Limb (tissue), 2 donors: ENCODE data around the gene MAP2K2.
"Not testable (repeated sequence)": the region's sequence is repeated elsewhere in the genome, so short reads cannot be mapped to it uniquely, and the experiment has no call there.

Experiments used
- DNase-seq, 2 donors: peaks; one replicate each; pipeline ENCODE4 v3.0.0-alpha.2; 2016; ENCODE audit errors: extremely low spot score in 2 of 2

Gene MAP2K2

DNA sequence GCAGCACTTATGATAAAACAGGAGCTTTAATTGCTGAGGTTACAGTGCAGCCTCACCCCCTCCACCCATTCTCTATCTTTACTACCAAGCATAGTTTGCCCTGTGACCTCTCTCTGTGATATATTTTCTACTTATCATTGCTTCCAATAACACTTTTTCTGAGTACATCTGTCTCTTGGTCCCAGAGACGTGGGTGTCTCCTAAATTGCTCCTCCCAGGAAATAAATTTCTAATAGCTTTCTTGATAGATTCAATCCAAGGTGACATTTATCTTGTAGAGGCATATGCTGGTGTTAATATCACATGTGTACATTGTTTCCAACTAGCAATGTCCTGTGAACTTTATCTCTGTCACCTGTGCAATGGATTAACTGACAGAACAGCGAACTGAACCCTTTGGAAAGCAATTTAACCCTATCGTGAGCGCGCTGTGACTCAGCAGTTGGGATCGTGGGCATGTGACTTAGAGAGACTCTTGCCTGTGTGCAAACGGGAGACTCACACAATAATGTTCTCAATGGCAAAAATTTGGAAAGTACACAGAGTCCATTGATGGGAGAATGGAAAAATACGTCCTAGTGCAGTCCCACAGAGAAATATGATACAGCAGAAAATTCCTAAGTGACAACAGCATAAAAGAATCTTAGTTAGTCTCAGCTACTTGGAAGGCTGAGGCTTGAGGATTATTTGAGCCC lies 7.0 kb upstream of the MAP2K2 start:
- DNase-seq, result peak in 1 of 2 donors; percentile 32

DNA sequence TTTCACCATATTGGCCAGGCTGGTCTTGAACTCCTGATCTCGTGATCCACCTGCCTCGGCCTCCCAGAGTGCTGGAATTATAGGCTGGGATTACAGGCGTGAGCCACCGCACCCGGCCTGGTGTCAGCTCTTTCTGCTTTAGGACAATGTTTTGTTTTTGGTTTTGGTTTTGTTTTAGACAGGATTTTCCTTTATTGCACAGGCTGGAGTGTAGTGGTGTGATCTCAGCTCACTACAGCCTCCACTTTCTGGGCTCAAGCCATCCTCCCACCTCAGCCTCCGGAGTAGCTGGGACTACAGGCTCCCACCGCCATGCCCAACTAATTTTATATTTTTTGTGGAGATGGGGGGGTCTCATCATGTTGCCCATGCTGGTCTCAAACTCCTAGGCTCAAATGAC lies 5.1 kb upstream of the MAP2K2 start:
- not testable (repeated sequence) for DNase-seq

DNA sequence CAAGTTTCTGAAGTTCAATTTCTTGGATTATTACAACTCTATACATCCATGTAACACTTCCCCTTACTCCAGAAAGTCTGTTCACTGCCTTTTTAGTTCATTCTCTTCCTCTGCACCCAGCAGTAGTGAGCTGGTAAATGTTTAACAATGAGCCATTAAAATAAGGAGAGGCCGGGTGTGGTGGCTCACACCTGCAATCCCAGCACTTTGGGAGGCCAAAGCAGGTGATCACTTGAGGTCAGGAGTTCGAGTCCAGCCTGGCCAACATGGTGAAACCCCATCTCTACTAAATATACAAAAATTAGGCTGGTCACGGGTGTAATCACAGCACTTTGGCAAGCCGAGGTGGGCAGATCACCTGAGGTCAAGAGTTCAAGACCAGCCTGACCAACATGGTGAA lies 3.4 kb upstream of the MAP2K2 start:
- not testable (repeated sequence) for DNase-seq

DNA sequence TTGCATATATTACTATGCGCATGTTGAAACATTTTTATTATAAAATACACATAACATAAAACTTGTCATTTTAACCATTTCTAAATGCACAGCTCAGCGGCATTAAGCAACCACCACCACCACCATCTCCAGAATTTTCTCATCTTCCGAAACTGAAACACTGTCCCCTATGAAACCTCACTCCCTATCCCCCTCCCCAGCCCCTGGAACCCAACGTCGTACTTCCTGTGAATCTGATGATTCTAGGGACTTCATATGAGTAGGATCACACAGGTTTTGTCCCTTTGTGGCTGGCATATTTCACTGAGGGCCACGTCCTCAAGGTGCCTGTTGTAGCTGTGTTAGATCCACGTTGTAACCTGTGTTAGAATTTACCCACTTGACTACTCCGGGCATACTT lies 716 bp upstream of the MAP2K2 start:
- DNase-seq, result no peak

DNA sequence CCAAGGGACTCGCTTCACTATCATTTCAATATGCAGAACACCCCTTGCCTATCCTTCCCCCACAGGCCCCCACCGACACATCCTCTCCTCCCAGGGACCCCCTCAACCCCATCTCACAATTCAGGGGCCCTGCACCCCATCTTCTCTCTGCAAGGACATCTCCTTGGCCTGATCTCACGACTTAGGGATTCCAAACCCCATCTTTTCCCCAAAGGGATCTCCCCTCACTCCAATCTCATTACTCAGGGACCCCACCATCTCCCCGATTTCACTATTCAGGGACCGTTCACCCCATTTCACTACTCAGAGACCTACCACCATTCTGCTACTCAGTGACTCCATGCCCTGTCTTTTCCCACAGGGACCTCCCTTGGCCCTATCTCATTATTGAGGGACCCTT lies 1.4 kb downstream of the MAP2K2 start:
- DNase-seq, result no peak

DNA sequence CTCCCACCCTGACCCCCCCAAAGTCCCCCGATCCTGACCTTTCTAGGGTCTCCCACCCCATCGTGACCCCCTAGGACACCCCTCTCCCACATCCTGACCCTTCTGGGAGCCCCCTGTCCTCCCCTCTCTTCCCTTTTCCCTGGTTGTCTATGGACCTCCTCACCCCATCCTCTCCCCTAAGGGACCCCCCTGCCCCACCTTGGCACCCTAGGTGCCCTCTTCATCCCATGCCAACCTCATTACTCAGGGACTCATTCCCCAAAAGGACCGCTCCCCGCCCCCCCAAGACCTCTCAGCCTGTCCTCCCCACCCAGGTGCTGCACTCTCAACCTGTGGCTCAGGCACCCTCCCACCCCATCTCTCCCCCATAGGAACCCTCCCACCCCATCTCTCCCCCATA lies 2.1 kb downstream of the MAP2K2 start:
- DNase-seq, result no peak

DNA sequence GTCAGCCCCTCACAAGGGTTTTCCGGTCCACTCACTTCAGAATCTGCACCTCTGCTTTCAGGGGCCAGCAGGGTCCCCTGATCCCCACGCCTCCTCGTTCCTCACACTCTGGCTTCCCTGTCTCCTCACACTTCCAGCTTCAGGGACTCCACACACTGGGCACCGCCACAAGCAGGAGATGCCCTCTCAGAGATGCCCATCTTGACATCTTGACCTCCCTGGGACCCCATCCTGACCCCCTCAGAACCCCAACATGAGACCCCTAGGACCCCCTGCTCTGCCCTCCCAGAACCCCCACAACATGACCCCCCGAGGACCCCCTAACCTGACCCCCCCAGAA lies 2.7 kb downstream of the MAP2K2 start:
- DNase-seq, result no peak

DNA sequence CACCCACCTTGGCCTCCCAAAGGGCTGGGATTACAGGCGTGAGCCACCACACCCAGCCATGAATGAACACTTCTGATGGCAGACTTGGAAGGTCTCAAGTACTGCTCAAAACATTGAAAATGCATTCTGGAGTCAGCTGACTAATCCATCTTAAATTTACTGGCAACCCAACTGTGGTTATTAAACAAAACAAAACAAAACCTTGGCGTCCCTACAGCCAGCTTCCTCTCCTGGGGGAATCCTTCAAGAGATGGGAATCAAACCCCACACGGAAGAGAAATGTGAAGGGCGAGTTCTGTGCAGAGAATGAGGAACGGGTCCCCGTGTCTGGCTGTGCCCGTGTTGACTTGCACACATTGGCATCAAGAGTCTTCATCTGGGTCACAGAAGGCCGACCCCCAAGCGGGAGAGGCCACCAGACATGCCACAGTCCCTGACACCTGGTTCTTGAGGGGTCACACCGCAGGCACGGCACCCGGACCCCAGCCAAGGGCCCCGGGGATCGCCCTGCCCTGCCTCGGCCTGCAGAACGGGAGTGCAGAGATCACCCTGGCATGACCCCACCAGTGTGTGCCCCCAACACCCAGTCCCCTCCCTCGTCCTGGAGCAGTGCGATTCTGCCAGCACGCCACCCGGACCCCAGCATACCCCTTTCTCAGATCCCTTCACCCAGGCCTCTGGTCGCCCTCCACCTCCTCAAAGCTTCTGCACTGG lies 3.2 kb downstream of the MAP2K2 start:
- DNase-seq, result no peak

DNA sequence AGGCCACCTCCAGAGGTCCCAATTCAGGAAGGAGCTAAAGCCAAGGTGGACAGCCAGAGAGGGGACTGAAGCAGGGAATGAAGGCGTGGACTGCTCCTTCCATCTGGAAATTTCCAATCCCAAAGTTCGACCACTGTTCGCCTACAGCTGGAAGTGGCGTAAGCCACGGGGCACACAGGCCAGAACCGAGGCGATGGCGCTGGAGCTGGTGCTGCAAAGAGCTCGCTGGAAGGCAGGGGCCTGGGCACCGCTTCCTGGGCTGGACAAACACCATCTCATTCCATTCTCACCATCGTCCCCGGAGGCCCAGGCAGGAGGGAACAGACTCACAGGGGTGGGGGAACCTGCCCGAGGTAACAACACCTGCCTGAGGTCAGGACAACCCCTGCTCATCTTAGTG lies 4.2 kb downstream of the MAP2K2 start:
- DNase-seq, result no peak

DNA sequence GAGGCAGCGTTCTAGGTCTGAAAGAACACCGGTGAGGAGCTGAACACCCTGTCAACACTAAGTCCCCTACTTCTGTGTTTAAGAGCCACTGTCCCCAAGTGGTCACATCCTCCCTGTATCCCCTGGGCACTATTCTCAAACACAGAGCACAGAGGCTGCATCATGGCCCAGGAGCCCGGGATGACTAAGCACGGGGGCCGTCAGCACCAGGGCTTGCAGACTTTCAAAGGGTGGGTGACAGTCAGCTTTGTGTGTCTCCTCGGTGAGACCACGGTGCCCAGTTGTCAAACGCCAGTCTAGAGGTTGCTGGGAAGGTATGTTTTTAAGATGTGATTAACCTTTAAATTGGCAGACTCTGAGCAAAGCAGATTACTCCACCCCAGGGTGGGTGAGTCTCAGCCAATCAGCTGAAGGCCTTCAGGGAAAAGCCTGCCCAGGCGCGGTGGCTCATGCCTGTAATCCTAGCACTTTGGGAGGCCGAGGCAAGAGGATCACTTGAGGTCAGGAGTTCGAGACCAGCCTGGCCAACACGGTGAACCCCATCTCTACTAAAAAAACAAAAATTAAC lies 8.0 kb downstream of the MAP2K2 start:
- DNase-seq, result no peak

DNA sequence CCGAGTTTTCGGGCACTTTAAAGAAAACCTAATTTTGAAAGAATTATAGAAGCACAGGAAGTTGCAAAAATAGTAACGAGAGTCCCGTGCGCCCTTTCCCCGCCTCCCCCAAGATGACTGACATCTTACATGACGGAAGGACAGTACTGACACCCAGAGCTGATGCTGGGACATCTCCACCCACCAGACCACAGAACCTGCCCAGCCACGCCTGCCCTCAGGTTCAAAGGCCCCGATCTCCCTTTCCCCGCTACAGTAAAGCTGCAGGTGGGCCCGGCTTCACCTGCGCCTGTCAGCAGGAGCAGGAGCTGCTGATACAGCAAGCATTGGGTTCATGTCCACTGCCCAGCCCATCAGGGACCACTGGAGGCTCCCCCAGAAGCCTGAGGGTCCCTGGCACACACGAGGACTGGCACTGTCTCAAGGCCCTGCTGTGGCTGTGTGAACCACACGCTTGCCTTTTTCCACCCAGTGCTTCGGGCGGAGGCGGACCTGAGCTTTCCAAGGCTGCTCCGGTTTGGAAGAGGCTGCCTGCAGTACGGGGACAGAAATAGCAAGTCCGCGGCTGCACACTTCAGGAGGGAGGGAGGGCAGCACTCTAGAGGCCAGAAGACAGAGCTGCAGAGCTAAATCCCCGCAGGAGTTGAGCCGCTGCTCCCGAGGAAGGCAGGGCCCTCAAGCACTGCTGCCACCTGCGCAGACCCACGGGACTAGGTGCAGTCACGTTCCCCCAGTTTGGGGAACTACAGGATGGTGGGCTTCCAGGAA lies 8.7 kb downstream of the MAP2K2 start:
- no peak for DNase-seq

DNA sequence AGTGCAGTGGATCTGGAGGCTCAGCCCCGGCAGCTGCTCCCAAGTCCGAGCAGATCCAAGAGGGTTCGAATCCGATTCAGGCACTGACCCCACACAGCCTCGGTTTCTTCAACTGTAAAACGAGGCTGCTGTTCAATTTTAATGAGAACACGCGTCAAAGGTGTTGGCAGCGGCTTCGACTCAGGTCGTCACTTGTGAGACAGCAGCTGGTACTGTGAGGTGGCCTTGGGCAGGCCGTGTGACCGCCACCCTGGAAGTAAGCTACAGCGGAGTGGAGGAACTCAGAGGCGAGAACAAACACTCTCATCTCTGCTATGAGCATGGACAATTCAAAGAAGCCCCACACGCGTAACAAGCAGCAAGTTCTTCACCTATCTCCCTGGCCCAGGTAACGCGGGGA lies 9.7 kb downstream of the MAP2K2 start:
- no peak for DNase-seq

DNA sequence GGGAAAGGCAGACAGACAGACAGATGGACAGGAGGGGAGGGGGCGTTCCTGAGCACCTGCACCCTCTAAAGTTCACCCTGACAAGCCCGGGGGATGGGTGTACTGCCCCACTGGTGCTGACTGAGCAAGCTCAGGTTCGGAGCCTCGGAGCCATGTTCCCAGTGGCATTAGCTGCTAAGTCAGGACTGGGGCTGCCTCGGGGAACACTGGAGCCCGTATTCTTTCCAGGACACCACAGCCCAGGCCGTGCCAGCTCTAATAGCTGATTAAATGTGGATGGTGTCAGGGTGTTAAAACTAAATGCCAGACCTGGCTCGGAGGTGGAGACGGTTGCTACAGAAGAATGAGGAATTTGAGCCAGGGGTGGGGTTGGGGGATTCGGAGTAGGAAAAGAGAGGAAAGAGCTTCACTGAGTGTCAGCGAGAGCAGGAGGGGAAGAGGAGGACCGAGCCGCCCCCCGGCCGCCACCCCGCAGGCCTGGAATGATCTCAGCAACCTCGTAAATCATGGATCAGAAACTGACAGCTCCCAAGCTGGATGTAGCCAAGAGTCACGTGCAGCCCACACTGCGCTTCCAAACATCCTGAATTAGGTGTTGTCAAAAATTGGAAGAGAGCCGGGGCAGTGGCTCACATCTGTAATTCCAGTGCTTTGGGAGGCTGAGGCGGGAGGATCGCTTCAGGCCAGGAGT lies 10.4 kb downstream of the MAP2K2 start:
- no peak for DNase-seq

DNA sequence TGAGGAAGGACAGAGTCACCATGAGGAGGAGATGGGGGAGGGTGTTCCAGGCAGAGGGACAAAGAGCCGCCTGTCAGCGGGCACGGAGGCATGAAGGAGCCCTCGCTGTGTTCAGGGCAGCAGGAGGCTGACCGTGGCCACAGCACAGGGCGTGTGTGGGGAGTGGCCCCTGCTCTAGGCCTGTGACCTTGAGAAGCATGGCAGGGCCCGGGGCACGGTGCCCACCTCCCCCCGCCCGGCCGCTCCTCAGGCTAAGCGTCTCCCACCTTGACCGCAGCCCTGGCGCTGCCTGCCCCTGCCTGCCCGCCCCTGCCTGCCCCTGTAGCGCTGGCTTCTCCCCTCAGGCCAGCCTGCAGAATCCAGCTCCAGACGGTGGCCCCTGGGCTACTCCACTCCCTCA lies 11.6 kb downstream of the MAP2K2 start:
- DNase-seq, result no peak

DNA sequence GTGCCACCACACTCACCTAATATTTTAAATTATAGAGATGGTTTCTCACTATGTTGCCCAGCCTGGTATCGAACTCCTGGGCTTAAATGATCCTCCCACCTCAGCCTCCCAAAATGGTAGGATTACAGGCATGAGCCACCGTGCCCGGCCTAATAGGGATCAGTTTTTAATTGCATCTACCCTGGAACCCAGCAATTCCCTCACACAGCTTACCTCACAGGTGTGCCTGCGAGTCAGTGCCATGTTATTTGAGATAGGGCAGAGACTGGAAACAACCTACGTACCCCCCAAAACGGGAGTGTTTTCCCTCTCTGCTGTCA lies 14.3 kb downstream of the MAP2K2 start:
- DNase-seq, result no peak

DNA sequence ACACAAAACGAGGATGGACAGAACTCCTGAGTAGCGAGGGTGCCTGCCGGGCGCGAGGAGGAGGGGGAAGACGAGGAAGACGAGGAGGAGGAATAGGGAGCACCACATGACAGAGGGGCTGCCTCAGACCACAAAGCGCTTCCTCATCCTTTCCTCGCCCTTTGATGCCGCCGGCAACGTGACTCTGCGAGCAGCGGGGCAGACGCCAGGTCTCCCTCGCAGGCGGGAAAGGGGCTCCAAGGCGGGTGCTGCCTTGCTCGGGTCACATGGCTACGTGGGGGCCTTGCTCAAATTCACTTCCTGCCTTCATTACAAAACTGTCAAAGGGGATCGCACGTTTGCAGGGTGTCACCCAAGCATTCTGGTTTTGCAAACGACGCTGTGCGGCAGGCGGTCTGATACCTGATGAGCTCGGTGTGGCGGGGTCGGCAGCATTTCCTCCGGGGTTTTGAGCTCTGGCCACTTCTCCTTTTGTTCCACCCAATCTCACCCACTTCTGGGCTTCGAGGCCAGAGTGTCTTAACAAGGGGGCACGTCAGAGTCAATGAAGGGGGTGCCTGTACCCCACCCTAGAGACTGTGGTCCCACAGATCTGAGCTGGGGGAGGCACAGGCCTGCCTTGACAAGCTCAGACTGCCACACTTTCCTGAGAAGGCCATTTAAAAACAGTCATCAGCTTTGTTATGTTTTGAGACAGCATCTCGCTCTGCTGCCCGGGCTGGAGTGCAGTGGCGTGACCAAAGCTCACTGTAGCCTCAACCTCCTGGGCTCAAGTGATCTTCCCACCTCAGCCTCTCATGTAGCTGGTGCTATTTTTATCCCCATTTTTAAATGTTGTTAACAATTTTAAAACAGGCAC lies 14.9 kb downstream of the MAP2K2 start:
- no peak for DNase-seq

DNA sequence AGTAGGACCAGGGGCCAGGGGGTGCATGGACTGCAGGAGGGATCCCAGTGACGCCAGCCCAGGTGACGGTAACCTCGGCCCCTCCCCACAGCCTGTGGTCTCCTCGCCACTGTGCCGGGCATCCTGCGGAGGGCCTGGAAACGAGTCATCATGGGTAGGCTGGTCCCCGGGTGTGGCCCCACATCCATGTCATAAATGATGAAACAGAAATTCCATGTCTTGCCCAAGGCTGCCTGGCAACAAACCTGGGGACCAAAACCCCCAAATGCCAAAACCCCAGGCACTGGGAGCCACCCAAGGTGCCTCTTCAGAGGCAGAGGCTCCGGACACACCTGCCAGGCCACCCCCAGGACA lies 20.9 kb downstream of the MAP2K2 start:
- DNase-seq, result no peak

DNA sequence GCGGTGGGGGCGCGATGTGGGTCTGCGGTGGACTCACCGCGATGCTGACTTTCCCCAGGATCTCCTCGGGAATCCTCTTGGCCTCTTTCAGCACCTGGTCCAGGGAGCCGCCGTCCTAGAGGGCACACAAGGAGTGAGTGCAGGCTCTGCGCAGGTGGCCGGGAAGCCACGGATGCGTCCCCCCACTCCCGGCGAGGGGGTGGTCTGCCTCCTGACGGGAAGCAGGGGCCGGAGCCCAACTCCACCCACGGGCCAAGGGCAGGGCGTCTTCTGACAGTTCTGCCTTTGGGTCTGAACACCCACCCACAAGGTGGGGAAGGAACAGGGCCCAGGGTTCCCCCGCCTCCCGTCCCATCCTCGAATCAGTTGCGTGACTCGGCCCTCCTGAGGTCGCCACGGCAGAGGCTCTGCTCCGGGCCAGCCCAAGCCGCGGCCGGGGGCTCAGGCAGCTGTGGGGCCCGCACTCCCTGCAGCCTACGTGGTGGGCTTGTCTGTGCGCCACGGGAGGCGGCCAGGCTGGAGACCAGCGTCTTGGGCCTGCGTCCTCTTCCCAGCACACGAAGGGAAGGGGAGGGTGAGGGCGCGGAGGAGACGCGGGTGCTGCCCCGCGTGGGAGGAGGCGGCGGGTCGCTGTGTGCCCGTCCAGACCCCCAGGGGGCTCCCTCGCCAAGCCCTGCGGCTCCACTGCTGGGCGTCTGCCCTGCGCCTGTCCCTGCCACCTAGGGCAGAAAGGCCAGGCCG lies 21.4 kb downstream of the MAP2K2 start:
- no peak for DNase-seq

DNA sequence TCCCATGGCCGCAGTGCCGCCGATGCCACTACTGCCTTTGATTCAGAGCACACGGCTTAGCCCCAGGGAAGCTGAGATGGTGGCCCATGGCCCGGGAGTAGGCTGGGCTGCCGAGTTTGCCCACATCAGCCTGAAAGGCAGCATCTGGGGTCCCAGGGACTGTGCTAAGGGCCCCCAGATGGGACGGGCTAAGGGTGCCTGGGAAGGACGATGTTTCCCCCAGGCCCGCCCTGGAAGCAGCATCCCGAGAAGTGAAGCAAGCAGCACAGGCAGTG lies 22.5 kb downstream of the MAP2K2 start:
- no peak for DNase-seq

DNA sequence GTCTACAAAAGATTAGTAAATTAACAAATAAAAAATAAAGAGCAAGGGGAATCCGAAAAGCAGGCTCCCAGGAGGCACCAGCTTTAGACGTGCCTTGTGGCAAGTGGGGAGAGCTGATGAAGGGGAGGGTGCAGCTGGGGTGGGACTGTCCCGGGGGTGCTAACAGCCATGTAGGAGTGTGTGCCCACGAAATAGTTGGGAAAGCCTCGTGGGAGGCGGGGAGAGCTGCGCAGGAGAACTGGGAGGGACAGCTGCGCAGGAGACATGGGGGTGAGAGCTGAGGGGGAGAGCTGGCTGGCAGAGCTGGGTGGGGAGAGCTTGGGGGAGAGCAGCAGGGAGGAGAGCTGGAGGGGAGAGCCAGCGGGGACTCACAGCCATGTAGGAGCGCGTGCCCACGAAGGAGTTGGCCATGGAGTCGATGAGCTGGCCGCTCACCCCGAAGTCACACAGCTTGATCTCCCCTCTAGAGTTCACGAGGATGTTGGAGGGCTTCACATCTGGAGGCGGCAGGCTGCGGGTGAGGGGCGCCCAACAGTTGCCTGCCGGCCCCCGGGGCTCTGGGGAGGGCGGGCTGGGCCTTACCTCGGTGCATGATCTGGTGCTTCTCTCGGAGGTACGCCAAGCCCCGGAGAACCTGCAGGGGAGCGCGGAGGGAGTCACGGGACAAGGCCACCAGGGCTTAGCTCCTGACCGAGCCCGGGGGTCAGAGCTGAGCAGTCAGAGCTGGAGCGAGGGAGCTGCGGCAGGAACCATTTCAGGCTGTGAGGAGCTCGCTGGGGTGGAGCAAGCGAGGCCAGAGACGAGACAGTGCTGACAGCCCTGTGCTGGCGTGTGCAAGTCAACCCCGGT lies 23.1 kb downstream of the MAP2K2 start:
- DNase-seq, result no peak
